Astrocyte of the spinal cord (primary cell): ENCODE data around the gene ULBP1.
A peak's percentile ranks its signal among the peaks of the same experiment; 100 is the strongest.
"Not testable (repeated sequence)": the region's sequence is repeated elsewhere in the genome, so short reads cannot be mapped to it uniquely, and the experiment has no call there.

ENCODE experiments used
- DNase-seq: peaks from one replicate; pipeline ENCODE4 v3.0.0; 2011; ENCODE audit warnings: low read depth, low spot score
- H3K4me3 ChIP-seq: 2 replicates; pipeline ENCODE4 v1.5.1; 2011; ENCODE audit warnings: low read depth, mild to moderate bottlenecking, low read length, moderate library complexity
- CTCF ChIP-seq: IDR thresholded peaks from 2 replicates; pipeline ENCODE4 v1.5.1; 2012; ENCODE audit warnings: low read depth, mild to moderate bottlenecking, low read length, inconsistent platforms
- in situ Hi-C: cut with HindIII; loops from 2 replicates; pipeline ENCODE4 v1.10.0; 2017; ENCODE audit warnings: low sequenced_read_pairs

Gene ULBP1

GRCh38 chr6:149963462-149964307 lies at the start of gene ULBP1:
ULBP1 (plus strand) TSS chr6:149963943; CDS start chr6:149964050, 107 bp downstream.
- H3K4me3 ChIP-seq, result peak within 1 kb of the TSS; percentile 48
- in situ Hi-C loops, result no loop called here
- peak; percentile 88 for DNase-seq
- TF ChIP-seq CTCF, result peak; percentile 13

- DNase-seq, result no peak
- H3K4me3 ChIP-seq, result no peak overlapping the region
- no peak for TF ChIP-seq CTCF
- in situ Hi-C loops, result no loop called here
Measured at GRCh38 chr6:149915970-149916865, 47.5 kb upstream of the ULBP1 start.

- TF ChIP-seq CTCF, result no peak
- in situ Hi-C loops, result no loop called here
- DNase-seq, result no peak
- H3K4me3 ChIP-seq, result no peak overlapping the region
Measured at GRCh38 chr6:149917679-149918078, 46.1 kb upstream of the ULBP1 start.

GRCh38 chr6:149918151-149918905 lies 45.4 kb upstream of the ULBP1 start:
- in situ Hi-C loops, result no loop called here
- no peak for TF ChIP-seq CTCF
- H3K4me3 ChIP-seq, result no peak overlapping the region
- no peak for DNase-seq

- H3K4me3 ChIP-seq, in situ Hi-C loops, DNase-seq: not testable (repeated sequence)
Measured at GRCh38 chr6:149919126-149919833, 44.5 kb upstream of the ULBP1 start.

GRCh38 chr6:149919834-149920225 lies 43.9 kb upstream of the ULBP1 start:
- no peak overlapping the region for H3K4me3 ChIP-seq
- DNase-seq, result no peak
- TF ChIP-seq CTCF, result no peak
- in situ Hi-C loops, result no loop called here
